K562 (cell line): ENCODE measurements around the gene GATC. TPM values are rescaled to one million over a fixed set of nuclear protein-coding genes. Genes with fewer than 3 reads are reported as not detected.
A peak's percentile ranks its signal among the peaks of the same experiment; 100 is the strongest.

Experiments used
- ARID1B ChIP-seq: fragments of 450-650 bp; IDR thresholded peaks from 2 replicates; pipeline ENCODE4 v1.6.1; 2016; ENCODE audit warnings: antibody characterized with exemption, mild to moderate bottlenecking, inconsistent platforms
- CBX1 ChIP-seq: sonication (generic); IDR thresholded peaks from 2 replicates; pipeline ENCODE4 v1.6.1; 2016; ENCODE audit warnings: antibody characterized with exemption, low read depth, mild to moderate bottlenecking
- CLOCK ChIP-seq: fragments of 250-450 bp; sonication (Bioruptor Pico); IDR thresholded peaks from 2 replicates; pipeline ENCODE4 v1.4.0; 2020; ENCODE audit warnings: mild to moderate bottlenecking, moderate library complexity, borderline replicate concordance
- DEAF1 ChIP-seq: fragments of 450-650 bp; formaldehyde crosslinking; IDR thresholded peaks from 2 replicates; pipeline ENCODE4 v1.4.0; 2020; ENCODE audit warnings: mild to moderate bottlenecking, moderate library complexity
- HDAC8 ChIP-seq: fragments of 450-650 bp; IDR thresholded peaks from 2 replicates; pipeline ENCODE4 v1.6.1; 2016; ENCODE audit warnings: mild to moderate bottlenecking, missing genetic modification characterization, moderate library complexity, missing compliant biosample characterization
- HNRNPK ChIP-seq: fragments of 200-400 bp; formaldehyde crosslinking; IDR thresholded peaks from one replicate; pipeline ENCODE4 v1.6.1; 2018; ENCODE audit warnings: mild to moderate bottlenecking, low read depth, low read length; ENCODE audit not compliant: poor library complexity, severe bottlenecking
- KLF6 ChIP-seq: fragments of 250-450 bp; sonication (Bioruptor Pico); IDR thresholded peaks from 2 replicates; pipeline ENCODE4 v1.4.0; 2020; ENCODE audit warnings: mild to moderate bottlenecking, moderate library complexity, borderline replicate concordance
- NELFE ChIP-seq: IDR thresholded peaks from 2 replicates; pipeline ENCODE4 v1.6.1; 2011; ENCODE audit warnings: mild to moderate bottlenecking; ENCODE audit not compliant: insufficient read depth, insufficient read length
- TAF1 ChIP-seq: IDR thresholded peaks from 2 replicates; pipeline ENCODE4 v1.6.1; 2011; ENCODE audit warnings: mild to moderate bottlenecking, low read length, moderate library complexity; ENCODE audit not compliant: insufficient read depth, control insufficient read depth, severe bottlenecking; ENCODE audit errors: extremely low read depth
- TAF15 ChIP-seq: fragments of 200-400 bp; formaldehyde crosslinking; IDR thresholded peaks from 2 replicates; pipeline ENCODE4 v1.6.1; 2017; ENCODE audit warnings: mild to moderate bottlenecking, low read depth, low read length, moderate library complexity
- TCF3 ChIP-seq: sonication (generic); formaldehyde crosslinking; IDR thresholded peaks from 2 replicates; pipeline ENCODE4 v1.4.0; 2020; ENCODE audit warnings: mild to moderate bottlenecking, missing genetic modification reagents
- USF1 ChIP-seq: sonication (generic); formaldehyde crosslinking; IDR thresholded peaks from 2 replicates; pipeline ENCODE4 v1.9.0; 2022; ENCODE audit warnings: mild to moderate bottlenecking, missing genetic modification reagents
- ZBTB5 ChIP-seq: fragments of 450-650 bp; IDR thresholded peaks from 2 replicates; pipeline ENCODE4 v1.6.1; 2017; ENCODE audit warnings: antibody characterized with exemption
- ZNF57 ChIP-seq: fragments of 450-650 bp; formaldehyde crosslinking; IDR thresholded peaks from 2 replicates; pipeline ENCODE4 v1.4.0; 2020; ENCODE audit warnings: mild to moderate bottlenecking, moderate library complexity
- ZNF584 ChIP-seq: fragments of 200-800 bp; sonication (Bioruptor generic); IDR thresholded peaks from 2 replicates; pipeline ENCODE4 v1.6.1; 2016; ENCODE audit warnings: low read depth, mild to moderate bottlenecking, missing genetic modification characterization, missing compliant biosample characterization
- polyA plus RNA-seq, 8 experiments: library from polyadenylated mRNA; depleted of rRNA in 4 of 8; stranded (reverse) in 5 of 8; unstranded in 3 of 8; fragments of >200 nt; fragmentation: Nextera tagmentation in 2 of 8; fragmentation: Illumina TruSeq in 1 of 8; extraction: Ambion mirVana in 2 of 8; extraction: Trizol in 1 of 8; gene quantifications; 2 replicates each; pipeline versions ENCODE4 v1.2.1 to v1.2.3, GENCODE V29; 2011 to 2014; ENCODE audit warnings: inconsistent platforms in 1 of 8, missing spikeins in 1 of 8
- total RNA-seq, 7 experiments: library from RNA; depleted of rRNA in 6 of 7; stranded (reverse); fragments of >200 nt in 6 of 7; fragmentation: Illumina TruSeq in 2 of 7; extraction: Trizol in 2 of 7; gene quantifications; 2 replicates each; pipeline versions ENCODE4 v1.2.1 to v1.2.3, GENCODE V29; 2011 to 2021; ENCODE audit warnings: low replicate concordance in 1 of 7

Gene GATC
- total and polyA plus RNA-seq, 9 of the 15 experiments (the other 6 are each of a cell fraction or from before 2014, with no cell fraction given), result 5.8 to 52.6 (median 28.2) TPM

GRCh38 chr12:120445911-120446843, at the start of gene GATC, which contains the start of gene TRIAP1 (continued):
- no peak for TF ChIP-seq TAF15
- TF ChIP-seq ZNF584 (CRISPR knock-in tag), result no peak
- TF ChIP-seq ZNF57 (CRISPR knock-in tag), result no peak
- TF ChIP-seq USF1 (CRISPR knock-in tag), result peak; percentile 52; the same call in 1 of the 2 replicates
- TF ChIP-seq KLF6 (CRISPR knock-in tag), result no peak
- TF ChIP-seq NELFE, result no peak
- no peak for TF ChIP-seq DEAF1 (CRISPR knock-in tag)
- TF ChIP-seq CLOCK, result no peak
- 0 out of 2 replicates have a peak, but pooled peaks have one; percentile 23 for TF ChIP-seq TCF3
- TF ChIP-seq HNRNPK, result no peak
- TF ChIP-seq HDAC8 (tag), result no peak
- TF ChIP-seq ARID1B, result peak; percentile 36
- TF ChIP-seq CBX1, result no peak; the same call in none of the 2 replicates
- peak; percentile 92 for TF ChIP-seq TAF1
- TF ChIP-seq ZBTB5, result no peak
